Heart right ventricle (tissue), 16 donors: ENCODE data around the gene TTC29. TPM values are rescaled to one million over a fixed set of nuclear protein-coding genes. Genes with fewer than 3 reads are reported as not detected.

Source experiments
- ATAC-seq, 8 donors: fragments of 200-7000 bp; cut with Tn5 transposase; one replicate each; pipeline ENCODE4 v1.9.1; 2020; ENCODE audit warnings: mild to moderate bottlenecking in 8 of 8, moderate library complexity in 8 of 8, moderate number of reproducible peaks in 1 of 8
- DNase-seq, 2 donors: peaks; one replicate each; pipeline ENCODE4 v3.0.0-alpha.2; 2020
- H3K27ac ChIP-seq, 10 donors: fragments of 200-600 bp; sonication (generic) in 2 of 10; one replicate each; pipeline versions ENCODE4 v1.5.0 to v1.8.0; 2020 to 2022; ENCODE audit warnings: mild to moderate bottlenecking in 3 of 10
- H3K27me3 ChIP-seq, 7 donors: fragments of 200-600 bp; one replicate each; pipeline ENCODE4 v1.8.0; 2021 to 2022; ENCODE audit warnings: mild to moderate bottlenecking in 2 of 7
- H3K36me3 ChIP-seq, 9 donors: fragments of 200-600 bp; sonication (generic) in 1 of 9; one replicate each; pipeline versions ENCODE4 v1.5.0 to v1.8.0; 2020 to 2022; ENCODE audit warnings: mild to moderate bottlenecking in 2 of 9
- H3K4me1 ChIP-seq, 9 donors: fragments of 200-600 bp; sonication (generic) in 1 of 9; one replicate each; pipeline versions ENCODE4 v1.5.0 to v1.8.0; 2020 to 2022; ENCODE audit warnings: mild to moderate bottlenecking in 4 of 9
- H3K4me3 ChIP-seq, 10 donors: fragments of 200-600 bp; sonication (generic) in 2 of 10; one replicate each; pipeline versions ENCODE4 v1.5.0 to v1.8.0; 2020 to 2022; ENCODE audit warnings: mild to moderate bottlenecking in 7 of 10, moderate library complexity in 2 of 10
- H3K9me3 ChIP-seq, 11 donors: fragments of 200-600 bp in 10 of 11; sonication (generic) in 2 of 11; one replicate each; pipeline versions ENCODE4 v1.5.0 to v1.8.0; 2013 to 2022; ENCODE audit warnings: mild to moderate bottlenecking in 2 of 11, control low read depth in 1 of 11, moderate library complexity in 1 of 11
- WGBS, 2 donors: extraction: QIAGEN DNeasy Blood & Tissue Kit; methylation state at CpG; one replicate each; pipeline ENCODE4 v1.1.7; 2013; ENCODE audit warnings: inconsistent platforms in 1 of 2; 5-methylcytosine and 5-hydroxymethylcytosine counted together
- intact Hi-C, 10 donors: fragments of 100-400 bp; cut with DNase I; formaldehyde crosslinking; loops; one replicate each; pipeline versions ENCODE4 v1.11.1 to v1.14.2; 2022
- long read RNA-seq, 3 donors: library from polyadenylated mRNA; unstranded; transcript quantifications; one replicate each; pipeline ENCODE4 v2.0.0, GENCODE V29; 2020 to 2021
- polyA plus RNA-seq, 2 donors: library from polyadenylated mRNA; stranded (reverse); fragments of 200-250 nt; gene quantifications; one replicate each; pipeline ENCODE4 v1.2.3, GENCODE V29; 2013
- total RNA-seq, 10 donors: library from RNA; stranded (reverse); fragmentation: NEBNext Ultra II Directional in 3 of 10; extraction: Animal tissue kit (Norgen Biotek cat#: 25700) in 3 of 10; gene quantifications; one replicate each; pipeline versions ENCODE4 v1.2.1 to v1.2.4, GENCODE V29; 2021 to 2023
- TF ChIP-seq, protein P1 (sequence below), 9 donors: fragments of 200-600 bp; sonication (generic) in 2 of 9; IDR thresholded peaks; one replicate each; pipeline versions ENCODE4 v1.5.0 to v1.8.0; 2021 to 2022; ENCODE audit warnings: antibody characterized with exemption in 9 of 9, mild to moderate bottlenecking in 5 of 9, moderate library complexity in 1 of 9
- donor health status: Arrhythmogenic right ventricular cardiomyopathy.
- donor health status: ischemic (EF 13 %, LVEDD 7.1; RV severe dilation, severe dysfunction).
- donor health status: healthy with polysubstance abuse.
- donor health status: DM: no; HTN: yes; CAD: no.
- donor health status: DM: no; HTN: no; CAD: no.
- donor health status: ischemic (EF 25% LVEDD 6.9; RV normal size, moderate dysfunction).
- donor health status: ischemic (EF 25% LVEDD 5.7; RV mildly dilated, moderate dysfunction).
- donor health status: healthy.
- donor health status: DM: yes; HTN: yes; CAD: no.
- donor health status: Ischemic cardiomyopathy.
- donor health status: ischemic (EF 35%, LVEDD 5.7; RV mildly dilated, moderate dysfunction).
- donor health status: nonischemic (EF 11% LVEDD 7.7; RV severe dilation, severe dysfunction).
- donor health status: DM: yes; HTN: yes; CAD: no.
- donor health status: PGD.
- donor health status: ischemic (EF 29% LVEDD 5.4; RV normal size, mild dysfunction).
- donor health status: nonischemic (EF 23%, LVEDD 6.1; RV moderate dilation, normal function).

Gene TTC29
- total RNA-seq (under 1 TPM in 1 of 10 donors, not detected in 9; 0.28 TPM), polyA plus RNA-seq (not detected)
- long read RNA-seq, donor 1 = 0 reads
- long read RNA-seq, donor 2 = 0 reads
- long read RNA-seq, donor 3 = 0 reads

DNA sequence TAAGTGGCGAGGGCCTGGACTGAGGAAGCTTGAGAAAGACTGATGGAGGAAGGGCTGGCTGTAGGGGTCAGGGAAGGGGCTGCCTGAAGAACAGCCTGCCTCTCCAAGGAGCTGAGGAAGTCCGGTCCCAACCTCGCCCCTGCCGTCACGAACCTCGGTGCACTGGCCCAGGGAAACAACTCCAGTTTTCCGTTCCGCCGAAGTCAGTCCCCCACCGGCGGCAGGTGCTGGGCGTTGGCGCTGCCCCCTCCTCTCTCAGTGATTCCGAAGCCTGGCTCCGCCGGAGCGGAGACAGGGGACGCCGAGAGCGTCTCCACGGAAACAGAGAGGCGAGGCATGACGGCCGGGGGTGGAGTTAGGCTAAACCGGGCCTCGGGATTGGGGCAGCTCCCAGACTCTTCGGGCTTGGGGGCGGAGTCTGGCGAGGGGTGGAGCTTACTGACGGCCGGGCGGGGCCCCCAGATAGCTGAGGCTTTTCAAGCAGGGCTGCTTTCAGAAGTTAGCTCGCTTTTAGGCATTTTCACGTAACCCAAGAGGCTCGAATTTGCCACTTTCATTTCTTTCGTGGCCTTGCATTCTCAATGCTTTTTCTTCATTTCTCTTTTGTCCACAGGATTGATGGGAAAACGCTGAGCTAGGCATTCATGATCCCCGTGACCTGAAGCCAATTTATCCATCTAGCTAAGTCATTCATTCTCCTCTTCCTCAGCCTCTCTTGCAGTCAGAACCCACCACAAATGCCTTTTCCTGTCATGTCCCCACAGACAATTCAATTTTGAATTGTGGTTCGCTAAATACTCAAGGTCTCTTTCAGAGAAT lies at the start of gene TTC29:
TTC29 (minus strand) TSS at position 309 of the 819 bp plus-strand sequence. CDS start 5,969 bp downstream, outside the sequence.
- no peaks in the 10 kb centered on the region for H3K9me3 ChIP-seq
- peak within 1 kb of the TSS; percentile 33 to 59 (median 52) for H3K4me3 ChIP-seq
- H3K36me3 ChIP-seq = no peaks in the 10 kb centered on the region
- H3K4me1 ChIP-seq = peaks cover 0 to 19% (median 12%) of the 10 kb centered on the region in 9 donors
- TF ChIP-seq, protein P1, sequence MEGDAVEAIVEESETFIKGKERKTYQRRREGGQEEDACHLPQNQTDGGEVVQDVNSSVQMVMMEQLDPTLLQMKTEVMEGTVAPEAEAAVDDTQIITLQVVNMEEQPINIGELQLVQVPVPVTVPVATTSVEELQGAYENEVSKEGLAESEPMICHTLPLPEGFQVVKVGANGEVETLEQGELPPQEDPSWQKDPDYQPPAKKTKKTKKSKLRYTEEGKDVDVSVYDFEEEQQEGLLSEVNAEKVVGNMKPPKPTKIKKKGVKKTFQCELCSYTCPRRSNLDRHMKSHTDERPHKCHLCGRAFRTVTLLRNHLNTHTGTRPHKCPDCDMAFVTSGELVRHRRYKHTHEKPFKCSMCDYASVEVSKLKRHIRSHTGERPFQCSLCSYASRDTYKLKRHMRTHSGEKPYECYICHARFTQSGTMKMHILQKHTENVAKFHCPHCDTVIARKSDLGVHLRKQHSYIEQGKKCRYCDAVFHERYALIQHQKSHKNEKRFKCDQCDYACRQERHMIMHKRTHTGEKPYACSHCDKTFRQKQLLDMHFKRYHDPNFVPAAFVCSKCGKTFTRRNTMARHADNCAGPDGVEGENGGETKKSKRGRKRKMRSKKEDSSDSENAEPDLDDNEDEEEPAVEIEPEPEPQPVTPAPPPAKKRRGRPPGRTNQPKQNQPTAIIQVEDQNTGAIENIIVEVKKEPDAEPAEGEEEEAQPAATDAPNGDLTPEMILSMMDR (IDR thresholded peaks at IDR 0.05) = no peak
- intact Hi-C loops = no loop called here
- no peak within 1 kb of the TSS for H3K27ac ChIP-seq
- DNase-seq = peak; percentile 89 to 90
- WGBS, 2 donors = 1% methylated on average over 39 of the region's 39 CpGs
- peak; percentile 99 to 100 (median 100) for ATAC-seq
- peaks cover 0 to 18% (median 0%) of the 10 kb centered on the region in 7 donors for H3K27me3 ChIP-seq

DNA sequence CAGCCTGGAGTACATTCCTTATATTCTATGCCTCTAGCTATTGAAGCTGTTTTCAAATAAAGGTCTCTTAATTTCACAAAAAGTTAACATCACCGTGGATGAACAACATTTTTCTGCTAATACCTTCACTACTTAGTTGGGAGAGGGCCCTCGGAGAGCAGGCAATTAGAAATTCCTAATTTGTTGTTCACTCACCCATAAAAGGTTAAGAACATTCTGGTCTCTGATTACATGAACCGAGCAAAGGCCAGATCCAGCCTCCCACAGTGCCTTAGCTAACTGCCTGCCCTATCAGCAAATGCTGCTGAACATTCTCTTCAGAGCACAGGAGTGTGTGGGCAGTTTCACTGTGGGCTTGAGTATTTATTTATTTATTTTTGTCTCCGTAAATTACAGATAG lies 36.0 kb upstream of the TTC29 start:
- intact Hi-C loops = no loop called here
- no peaks in the 10 kb centered on the region for H3K4me1 ChIP-seq
- no peaks in the 10 kb centered on the region for H3K36me3 ChIP-seq
- peak in 1 of 8 donors; percentile 56 for ATAC-seq
- no peak overlapping the region for H3K4me3 ChIP-seq
- no peak overlapping the region for H3K27ac ChIP-seq
- 54 to 67% methylated on average over 4 of the region's 4 CpGs for WGBS, 2 donors
- H3K27me3 ChIP-seq = no peaks in the 10 kb centered on the region
- DNase-seq = no peak
- TF ChIP-seq, protein P1 (IDR thresholded peaks at IDR 0.05) = no peak
- H3K9me3 ChIP-seq = peaks cover 0 to 2% (median 0%) of the 10 kb centered on the region in 11 donors

DNA sequence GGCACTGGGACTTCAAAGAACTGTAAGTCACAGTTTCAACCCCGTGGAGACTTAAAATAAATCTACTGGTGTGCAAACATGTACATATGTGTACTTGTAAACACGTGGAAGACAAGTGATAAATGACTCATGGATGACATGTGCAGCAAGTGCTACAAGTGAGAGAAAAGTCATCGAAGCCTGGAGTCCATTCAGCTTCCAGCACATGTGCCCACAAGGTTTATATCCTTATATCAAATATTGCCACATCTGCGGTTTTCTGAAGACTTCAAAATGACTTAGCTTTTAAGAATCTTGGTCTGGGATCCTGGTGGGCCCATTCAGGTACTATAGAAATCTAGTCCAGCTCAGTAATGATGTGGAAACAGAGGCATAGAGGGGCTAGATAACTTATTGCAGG lies 33.0 kb upstream of the TTC29 start:
- no peak overlapping the region for H3K27ac ChIP-seq
- H3K27me3 ChIP-seq = peaks cover 0 to 2% (median 0%) of the 10 kb centered on the region in 7 donors
- DNase-seq (no peak), ATAC-seq (no peak)
- no peaks in the 10 kb centered on the region for H3K4me1 ChIP-seq
- H3K4me3 ChIP-seq = no peak overlapping the region
- WGBS, 2 donors = 70 to 72% methylated on average over 4 of the region's 4 CpGs
- H3K9me3 ChIP-seq = no peaks in the 10 kb centered on the region
- TF ChIP-seq, protein P1 (IDR thresholded peaks at IDR 0.05) = no peak
- intact Hi-C loops = no loop called here
- no peaks in the 10 kb centered on the region for H3K36me3 ChIP-seq

DNA sequence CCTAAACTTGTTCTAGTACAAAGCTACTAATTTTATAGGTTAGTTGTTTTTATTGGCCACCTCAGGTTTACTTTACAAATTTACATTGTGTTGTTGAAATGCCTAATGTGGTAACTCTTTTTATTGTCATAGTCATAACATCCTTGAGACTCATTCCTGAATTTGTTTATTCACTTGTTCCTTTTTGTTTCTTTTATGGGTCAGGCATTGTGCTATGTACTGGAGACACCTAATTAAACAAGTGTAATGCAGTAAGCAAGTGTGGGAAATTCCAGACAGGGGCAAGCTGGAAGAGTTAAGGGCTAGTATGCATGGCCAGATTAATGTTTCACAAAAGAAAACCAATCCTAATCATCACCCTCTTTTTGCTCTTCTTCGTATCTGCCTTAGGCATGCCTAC lies 30.5 kb upstream of the TTC29 start:
- DNase-seq = no peak
- Histone ChIP-seq H3K27ac (no peak overlapping the region), H3K4me1 (no peaks in the 10 kb centered on the region), H3K4me3 (no peak overlapping the region), H3K9me3 (no peaks in the 10 kb centered on the region), H3K36me3 (no peaks in the 10 kb centered on the region), H3K27me3 (peaks cover 0 to 16% (median 0%) of the 10 kb centered on the region in 7 donors)
- intact Hi-C loops = no loop called here
- no peak for ATAC-seq
- WGBS, 2 donors = 0 to 38% methylated on average over 1 of the region's 1 CpG
- TF ChIP-seq, protein P1 (IDR thresholded peaks at IDR 0.05) = no peak
